Epithelial cell of proximal tubule (primary cell): Measurements from ENCODE around the gene SMAD4. TPM values are rescaled to one million over a fixed set of nuclear protein-coding genes. Genes with fewer than 3 reads are reported as not detected.

ENCODE experiments used
- DNase-seq: peaks from one replicate; pipeline ENCODE4 v3.0.0-alpha.2; 2011; ENCODE audit warnings: low read depth
- H3K4me3 ChIP-seq: 2 replicates; pipeline ENCODE4 v1.5.1; 2011; ENCODE audit warnings: low read depth, mild to moderate bottlenecking, low read length
- CTCF ChIP-seq: conservative IDR thresholded peaks from 2 replicates; pipeline ENCODE4 v1.5.1; 2012; ENCODE audit warnings: low read depth, mild to moderate bottlenecking, low read length
- total RNA-seq: library from RNA; depleted of rRNA; stranded (reverse); fragments of >200 nt; gene quantifications from 2 replicates; pipeline ENCODE4 v1.2.3, GENCODE V29; 2015

Gene SMAD4
- total RNA-seq, 1 donor from 2014 or later: 82.6 TPM

DNA sequence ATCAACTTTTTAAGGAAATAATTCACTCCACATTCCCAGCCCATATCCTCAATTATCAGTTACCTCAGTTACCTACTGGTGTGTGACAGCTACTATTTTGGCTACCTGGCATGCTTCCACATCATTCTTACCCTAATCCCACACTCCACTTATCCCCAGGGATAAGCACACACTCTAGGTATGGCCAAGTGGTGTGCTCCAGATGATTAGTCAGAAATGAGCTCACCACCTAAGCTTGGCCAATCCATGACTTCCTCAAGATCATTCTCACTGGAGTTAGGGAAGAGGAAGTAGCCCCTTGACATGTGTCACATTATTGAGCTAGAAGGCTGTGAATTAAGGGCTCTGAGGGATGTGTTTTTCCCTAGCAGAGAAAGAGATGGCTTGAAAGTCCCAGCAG is 20.9 kb upstream of the SMAD4 start:
- no peak for TF ChIP-seq CTCF
- DNase-seq: no peak

GRCh38 chr18:51010218-51010617 is 19.8 kb upstream of the SMAD4 start:
- no peak for DNase-seq
- no peak for TF ChIP-seq CTCF
- no peak overlapping the region for H3K4me3 ChIP-seq

More for the DNA sequence above, 20.9 kb upstream of the SMAD4 start:
- H3K4me3 ChIP-seq: no peak overlapping the region

- no peak for TF ChIP-seq CTCF
- no peak for DNase-seq
- H3K4me3 ChIP-seq: no peak overlapping the region
Observed at GRCh38 chr18:51011709-51012108, 18.3 kb upstream of the SMAD4 start.

- no peak for TF ChIP-seq CTCF
- H3K4me3 ChIP-seq: no peak overlapping the region
- DNase-seq: no peak
Observed at GRCh38 chr18:51012441-51012840, 17.6 kb upstream of the SMAD4 start.

- no peak overlapping the region for H3K4me3 ChIP-seq
- no peak for DNase-seq
- no peak for TF ChIP-seq CTCF
Observed at GRCh38 chr18:51013259-51013658, 16.8 kb upstream of the SMAD4 start.

DNA sequence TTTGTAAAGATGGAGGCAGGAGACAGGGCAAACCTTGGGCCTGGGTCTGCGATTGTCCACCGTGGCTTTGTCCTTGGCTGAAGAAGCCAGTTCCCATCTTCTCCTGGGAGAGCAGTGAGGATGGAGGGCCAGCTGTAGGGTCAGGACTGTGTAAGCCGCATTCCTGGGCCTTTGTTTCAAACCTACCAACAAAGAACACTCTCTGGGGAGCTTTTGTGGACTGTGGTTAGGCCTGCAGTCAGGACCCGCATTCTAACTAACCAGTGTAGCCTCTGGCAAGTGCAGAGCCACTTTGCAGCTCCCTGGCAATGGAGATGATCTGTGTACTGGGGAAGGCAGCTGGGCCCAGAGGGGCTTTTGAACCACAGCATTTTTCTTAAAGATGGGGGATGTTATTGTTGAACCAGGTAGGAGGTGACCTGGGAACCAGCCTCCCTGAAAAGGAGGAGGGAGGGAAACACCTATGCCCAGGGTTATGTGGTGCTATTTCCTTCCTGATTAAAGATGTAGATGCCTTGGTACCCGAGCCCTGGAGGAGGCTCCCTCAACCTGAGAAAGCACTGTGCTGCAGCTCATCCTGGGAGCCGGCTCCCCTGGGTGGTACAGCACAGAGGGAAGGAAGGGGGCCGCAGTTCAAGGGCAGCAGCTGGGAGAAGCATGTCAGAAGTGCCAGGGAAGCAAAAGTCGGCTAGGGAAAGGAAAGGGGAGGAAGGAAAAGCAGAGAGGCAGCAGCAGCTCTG is 12.7 kb upstream of the SMAD4 start:
- TF ChIP-seq CTCF: no peak
- no peak overlapping the region for H3K4me3 ChIP-seq
- no peak for DNase-seq

- DNase-seq: no peak
- no peak overlapping the region for H3K4me3 ChIP-seq
- no peak for TF ChIP-seq CTCF
Observed at GRCh38 chr18:51020536-51020935, 9.5 kb upstream of the SMAD4 start.
